GM19239 (cell line): ENCODE results near the gene SETD6.
"Not testable (repeated sequence)": the region's sequence is repeated elsewhere in the genome, so short reads cannot be mapped to it uniquely, and the experiment has no call there.

ENCODE experiments used
- DNase-seq: peaks from one replicate; pipeline ENCODE4 v3.0.0; 2011; ENCODE audit warnings: low spot score; ENCODE audit not compliant: insufficient read length
- FAIRE-seq: peaks from 2 replicates; lab custom pipeline; 2011; peaks lifted over from hg19 to GRCh38; lab: Jason Lieb, UNC

SETD6 gene

GRCh38 chr16:58515125-58515870 is at the start of gene SETD6:
TSS of gene SETD6 (plus strand) at chr16:58515517. CDS start at chr16:58515538, 21 bp downstream.
- DNase-seq = peak; percentile 86
- FAIRE-seq = peak; percentile 79

GRCh38 chr16:58465817-58466216 is 49.5 kb upstream of the SETD6 start:
- FAIRE-seq (no peak), DNase-seq (no peak)

GRCh38 chr16:58466396-58466795 is 48.9 kb upstream of the SETD6 start:
- DNase-seq = no peak
- no peak for FAIRE-seq

GRCh38 chr16:58467905-58468304 is 47.4 kb upstream of the SETD6 start:
- FAIRE-seq (no peak), DNase-seq (no peak)

GRCh38 chr16:58471209-58471975 is 43.9 kb upstream of the SETD6 start:
- DNase-seq = no peak
- FAIRE-seq = no peak

GRCh38 chr16:58472266-58472665 is 43.1 kb upstream of the SETD6 start:
- FAIRE-seq = no peak

GRCh38 chr16:58472827-58473226 is 42.5 kb upstream of the SETD6 start:
- DNase-seq (no peak), FAIRE-seq (no peak)

More at GRCh38 chr16:58472266-58472665, 43.1 kb upstream of the SETD6 start:
- no peak for DNase-seq

- DNase-seq = no peak
- no peak for FAIRE-seq
These were observed 41.0 kb upstream of the SETD6 start for GRCh38 chr16:58474296-58474695.

GRCh38 chr16:58475091-58475619 is 40.2 kb upstream of the SETD6 start:
- no peak for DNase-seq
- no peak for FAIRE-seq

- FAIRE-seq (no peak), DNase-seq (no peak)
These were observed 38.5 kb upstream of the SETD6 start for GRCh38 chr16:58476791-58477190.

GRCh38 chr16:58478427-58478826 is 36.9 kb upstream of the SETD6 start:
- FAIRE-seq (no peak), DNase-seq (no peak)

- DNase-seq (no peak), FAIRE-seq (no peak)
These were observed 34.0 kb upstream of the SETD6 start for GRCh38 chr16:58481226-58481869.

- DNase-seq (no peak), FAIRE-seq (no peak)
These were observed 33.4 kb upstream of the SETD6 start for GRCh38 chr16:58481931-58482330.

- FAIRE-seq (no peak), DNase-seq (no peak)
These were observed 30.0 kb upstream of the SETD6 start for GRCh38 chr16:58485184-58485887.

GRCh38 chr16:58487566-58488351 is 27.6 kb upstream of the SETD6 start:
- FAIRE-seq (peak; percentile 85), DNase-seq (peak; percentile 90)

- DNase-seq (no peak), FAIRE-seq (no peak)
These were observed 26.8 kb upstream of the SETD6 start for GRCh38 chr16:58488531-58488930.

- DNase-seq (no peak), FAIRE-seq (no peak)
These were observed 25.3 kb upstream of the SETD6 start for GRCh38 chr16:58490065-58490464.

- not testable (repeated sequence) for FAIRE-seq, DNase-seq
These were observed 24.8 kb upstream of the SETD6 start for GRCh38 chr16:58490539-58490938.

GRCh38 chr16:58492066-58492465 is 23.3 kb upstream of the SETD6 start:
- DNase-seq = no peak
- no peak for FAIRE-seq
